Psoas muscle (tissue), 8 donors: Measurements from ENCODE around the gene ANKRD28. TPM values are rescaled to one million over a fixed set of nuclear protein-coding genes. Genes with fewer than 3 reads are reported as not detected.
A peak's percentile ranks its signal among the peaks of the same experiment; 100 is the strongest.

Experiments
- ATAC-seq, 4 donors: fragments of 200-7000 bp; cut with Tn5 transposase; one replicate each; pipeline ENCODE4 v1.9.1; 2020; ENCODE audit warnings: moderate library complexity in 3 of 4, mild to moderate bottlenecking in 2 of 4
- DNase-seq, 2 donors: peaks; one replicate each; pipeline ENCODE4 v3.0.0-alpha.2; 2020
- H3K27ac ChIP-seq: fragments of 200-600 bp; one replicate; pipeline ENCODE4 v1.8.0; 2022
- H3K27me3 ChIP-seq, 3 donors: fragments of 200-600 bp in 1 of 3; one replicate each; pipeline versions ENCODE4 v1.6.1 to v1.8.0; 2013 to 2022; ENCODE audit warnings: low read length in 2 of 3, mild to moderate bottlenecking in 2 of 3, moderate library complexity in 1 of 3; ENCODE audit not compliant: insufficient read depth in 3 of 3
- H3K36me3 ChIP-seq, 2 donors: fragments of 200-600 bp in 1 of 2; one replicate each; pipeline versions ENCODE4 v1.6.1 to v1.8.0; 2013 to 2022; ENCODE audit warnings: low read depth in 1 of 2, mild to moderate bottlenecking in 1 of 2, moderate library complexity in 1 of 2; ENCODE audit not compliant: insufficient read depth in 1 of 2
- H3K4me1 ChIP-seq: fragments of 200-600 bp; one replicate; pipeline ENCODE4 v1.8.0; 2022
- H3K4me3 ChIP-seq: fragments of 200-600 bp; one replicate; pipeline ENCODE4 v1.8.0; 2022; ENCODE audit warnings: mild to moderate bottlenecking
- H3K9me3 ChIP-seq: fragments of 200-600 bp; one replicate; pipeline ENCODE4 v1.8.0; 2022
- CTCF ChIP-seq: fragments of 200-600 bp; IDR thresholded peaks from one replicate; pipeline ENCODE4 v1.8.0; 2022; ENCODE audit warnings: antibody characterized with exemption
- WGBS, 3 donors: extraction: QIAGEN DNeasy Blood & Tissue Kit; methylation state at CpG; one replicate each; pipeline versions ENCODE4 v1.1.6 to v1.1.7; 2013; 5-methylcytosine and 5-hydroxymethylcytosine counted together
- intact Hi-C, 2 donors: fragments of 100-400 bp; cut with DNase I; formaldehyde crosslinking; loops; one replicate each; pipeline versions ENCODE4 v1.11.0 to v1.14.2; 2022
- polyA plus RNA-seq, 3 donors: library from polyadenylated mRNA; stranded (reverse); fragments of 200-250 nt; gene quantifications; one replicate each; pipeline ENCODE4 v1.2.3, GENCODE V29; 2013
- total RNA-seq, 4 donors: library from RNA; stranded (reverse); fragmentation: NEBNext Ultra II Directional in 2 of 4; extraction: Animal tissue kit (Norgen Biotek cat#: 25700) in 2 of 4; gene quantifications; one replicate each; pipeline versions ENCODE4 v1.2.1 to v1.2.4, GENCODE V29; 2021 to 2023
- donor health status: healthy with polysubstance abuse.
- donor health status: DM: no; HTN: no; CAD: no; lungs with moderate emphysema.
- donor health status: Bipolar disorder and iron deficiency.
- donor health status: healthy.
- donor health status: DM: yes; HTN: yes; CAD: no.
- donor health status: DM: no; HTN: no; CAD: no.
- donor health status: DM: no; HTN: no; CAD: no.
- donor health status: DM: yes; HTN: yes; CAD: no.

ANKRD28 gene
- total and polyA plus RNA-seq, 7 donors, result 32.4 to 90.8 (median 69.3) TPM

- H3K27ac ChIP-seq, result no peak overlapping the region
- no peaks in the 10 kb centered on the region for H3K27me3 ChIP-seq
- no peaks in the 10 kb centered on the region for H3K9me3 ChIP-seq
- no peaks in the 10 kb centered on the region for H3K36me3 ChIP-seq
- intact Hi-C loops, result loop anchor here in 1 of 2 donors (5.0 to 10.0 kb wide), 3 partner anchors 34 to 354 kb away; no protein-coding TSS in a partner anchor
- no peak for TF ChIP-seq CTCF
- ATAC-seq, result no peak
- no peak for DNase-seq
- WGBS, 3 donors, result 95 to 98% (median 96%) methylated on average over 7 of the region's 7 CpGs
- H3K4me3 ChIP-seq, result no peak overlapping the region
- H3K4me1 ChIP-seq, result peaks cover 20% of the 10 kb centered on the region
Observed at GRCh38 chr3:15823092-15823491, 25.3 kb upstream of the ANKRD28 start.

GRCh38 chr3:15822281-15822680 is 24.5 kb upstream of the ANKRD28 start:
- DNase-seq (no peak), ATAC-seq (no peak)
- no peak overlapping the region for H3K4me3 ChIP-seq
- peaks cover 26% of the 10 kb centered on the region for H3K4me1 ChIP-seq
- intact Hi-C loops, result loop anchor here in 1 of 2 donors (5.0 to 10.0 kb wide), 3 partner anchors 35 to 355 kb away; no protein-coding TSS in a partner anchor
- H3K27ac ChIP-seq, result no peak overlapping the region
- H3K9me3 ChIP-seq, result no peaks in the 10 kb centered on the region
- H3K27me3 ChIP-seq, result no peaks in the 10 kb centered on the region
- no peaks in the 10 kb centered on the region for H3K36me3 ChIP-seq
- 49 to 54% (median 53%) methylated on average over 2 of the region's 2 CpGs for WGBS, 3 donors
- TF ChIP-seq CTCF, result no peak

- DNase-seq (no peak), ATAC-seq (peak in 3 of 4 donors; percentile 42 to 60 (median 43))
- no peak for TF ChIP-seq CTCF
- H3K36me3 ChIP-seq, result no peaks in the 10 kb centered on the region
- WGBS, 3 donors, result 63 to 75% (median 64%) methylated on average over 2 of the region's 2 CpGs
- H3K4me3 ChIP-seq, result no peak overlapping the region
- no peaks in the 10 kb centered on the region for H3K9me3 ChIP-seq
- intact Hi-C loops, result loop anchor here in 1 of 2 donors (5.0 to 10.0 kb wide), 3 partner anchors 36 to 356 kb away; no protein-coding TSS in a partner anchor
- no peak overlapping the region for H3K27ac ChIP-seq
- no peaks in the 10 kb centered on the region for H3K27me3 ChIP-seq
- H3K4me1 ChIP-seq, result peaks cover 40% of the 10 kb centered on the region
Observed at GRCh38 chr3:15820911-15821310, 23.1 kb upstream of the ANKRD28 start.

GRCh38 chr3:15819576-15819975 is 21.8 kb upstream of the ANKRD28 start:
- no peak overlapping the region for H3K27ac ChIP-seq
- no peak for ATAC-seq
- H3K4me3 ChIP-seq, result no peak overlapping the region
- H3K36me3 ChIP-seq, result no peaks in the 10 kb centered on the region
- H3K4me1 ChIP-seq, result peaks cover 41% of the 10 kb centered on the region
- intact Hi-C loops, result loop anchor here (2.0 to 10.0 kb wide), 3 partner anchors 358 to 427 kb away; no protein-coding TSS in a partner anchor
- no peak for DNase-seq
- H3K27me3 ChIP-seq, result no peaks in the 10 kb centered on the region
- TF ChIP-seq CTCF, result no peak
- H3K9me3 ChIP-seq, result no peaks in the 10 kb centered on the region

GRCh38 chr3:15819043-15819442 is 21.3 kb upstream of the ANKRD28 start:
- H3K27me3 ChIP-seq, result no peaks in the 10 kb centered on the region
- H3K9me3 ChIP-seq, result no peaks in the 10 kb centered on the region
- no peak for TF ChIP-seq CTCF
- no peak for ATAC-seq
- H3K27ac ChIP-seq, result no peak overlapping the region
- intact Hi-C loops, result loop anchor here (2.0 to 10.0 kb wide), 3 partner anchors 358 to 428 kb away; no protein-coding TSS in a partner anchor
- no peak overlapping the region for H3K4me3 ChIP-seq
- DNase-seq, result no peak
- peaks cover 41% of the 10 kb centered on the region for H3K4me1 ChIP-seq
- no peaks in the 10 kb centered on the region for H3K36me3 ChIP-seq
- WGBS, 3 donors, result 97 to 98% (median 98%) methylated on average over 2 of the region's 2 CpGs
